Measurements from ENCODE around the gene RSU1.
"Not testable (repeated sequence)": the region's sequence is repeated elsewhere in the genome, so short reads cannot be mapped to it uniquely, and the experiment has no call there.

The RSU1 gene

GRCh38 chr10:16777473-16778370, 39.5 kb downstream of the RSU1 start:
- no peak for DNase-seq

- no peak for DNase-seq
These were observed 40.3 kb downstream of the RSU1 start for GRCh38 chr10:16776896-16777295.

- DNase-seq, result no peak
These were observed 43.9 kb downstream of the RSU1 start for GRCh38 chr10:16773334-16773733.

- no peak for DNase-seq
These were observed 46.6 kb downstream of the RSU1 start for GRCh38 chr10:16770670-16771069.

- DNase-seq, result no peak
These were observed 47.1 kb downstream of the RSU1 start for GRCh38 chr10:16770141-16770540.

GRCh38 chr10:16769331-16769730, 47.9 kb downstream of the RSU1 start:
- no peak for DNase-seq

- no peak for DNase-seq
These were observed 48.5 kb downstream of the RSU1 start for GRCh38 chr10:16768702-16769101.

GRCh38 chr10:16765509-16766375, 51.5 kb downstream of the RSU1 start:
- no peak for DNase-seq

GRCh38 chr10:16761300-16761699, 55.9 kb downstream of the RSU1 start:
- DNase-seq, result no peak

GRCh38 chr10:16756561-16757221, 60.5 kb downstream of the RSU1 start:
- DNase-seq, result no peak

GRCh38 chr10:16754765-16755164, 62.5 kb downstream of the RSU1 start:
- DNase-seq, result no peak

- DNase-seq, result not testable (repeated sequence)
These were observed 64.4 kb downstream of the RSU1 start for GRCh38 chr10:16752849-16753248.

- DNase-seq, result no peak
These were observed 65.1 kb downstream of the RSU1 start for GRCh38 chr10:16752099-16752498.

GRCh38 chr10:16751244-16751643, 66.0 kb downstream of the RSU1 start:
- no peak for DNase-seq

- no peak for DNase-seq
These were observed 66.8 kb downstream of the RSU1 start for GRCh38 chr10:16750461-16750860.

GRCh38 chr10:16748749-16749148, 68.5 kb downstream of the RSU1 start:
- no peak for DNase-seq

- DNase-seq, result no peak
These were observed 70.4 kb downstream of the RSU1 start for GRCh38 chr10:16746856-16747255.

- DNase-seq, result no peak
These were observed 72.2 kb downstream of the RSU1 start for GRCh38 chr10:16745061-16745460.

- DNase-seq, result no peak
These were observed 74.9 kb downstream of the RSU1 start for GRCh38 chr10:16742165-16742960.

GRCh38 chr10:16741540-16741939, 75.7 kb downstream of the RSU1 start:
- DNase-seq, result no peak

GRCh38 chr10:16737420-16737819, 79.8 kb downstream of the RSU1 start:
- DNase-seq, result no peak

GRCh38 chr10:16735671-16736070, 81.6 kb downstream of the RSU1 start:
- no peak for DNase-seq
